Left lung (tissue), 10 donors: Measurements from ENCODE around the gene NUMBL. TPM values are rescaled to one million over a fixed set of nuclear protein-coding genes. Genes with fewer than 3 reads are reported as not detected.
A peak's percentile ranks its signal among the peaks of the same experiment; 100 is the strongest.

ENCODE experiments used
- ATAC-seq: fragments of 200-7000 bp; cut with Tn5 transposase; one replicate; pipeline ENCODE4 v1.9.1; 2020; ENCODE audit warnings: moderate library complexity
- DNase-seq, 4 donors: peaks; one replicate each; pipeline ENCODE4 v3.0.0-alpha.2; 2013 to 2020
- H3K27ac ChIP-seq, 2 donors: fragments of 200-600 bp; sonication (generic) in 1 of 2; one replicate each; pipeline versions ENCODE4 v1.5.0 to v1.8.0; 2020 to 2021
- H3K27me3 ChIP-seq, 2 donors: fragments of 200-600 bp; sonication (generic) in 1 of 2; one replicate each; pipeline versions ENCODE4 v1.5.0 to v1.8.0; 2020 to 2021
- H3K36me3 ChIP-seq, 2 donors: fragments of 200-600 bp; sonication (generic) in 1 of 2; one replicate each; pipeline versions ENCODE4 v1.5.0 to v1.8.0; 2020 to 2021
- H3K4me1 ChIP-seq, 2 donors: fragments of 200-600 bp; one replicate each; pipeline ENCODE4 v1.8.0; 2021
- H3K4me3 ChIP-seq, 2 donors: fragments of 200-600 bp; sonication (generic) in 1 of 2; one replicate each; pipeline versions ENCODE4 v1.5.0 to v1.8.0; 2020 to 2021; ENCODE audit warnings: mild to moderate bottlenecking in 1 of 2
- H3K9me3 ChIP-seq, 2 donors: fragments of 200-600 bp; sonication (generic) in 1 of 2; one replicate each; pipeline versions ENCODE4 v1.5.0 to v1.8.0; 2020 to 2021
- intact Hi-C, 2 donors: fragments of 100-400 bp; cut with DNase I; formaldehyde crosslinking; loops; one replicate each; pipeline versions ENCODE4 v1.11.2 to v1.14.2; 2022
- polyA plus RNA-seq, 6 donors: library from polyadenylated mRNA; unstranded; fragments of 120-200 nt; gene quantifications; one replicate each; pipeline ENCODE4 v1.2.1, GENCODE V29; 2013; ENCODE audit not compliant: insufficient read length in 6 of 6
- total RNA-seq, 2 donors: library from RNA; stranded (reverse); fragmentation: NEBNext Ultra II Directional; extraction: Animal tissue kit (Norgen Biotek cat#: 25700); gene quantifications; one replicate each; pipeline ENCODE4 v1.2.1, GENCODE V29; 2021
- TF ChIP-seq, protein P1 (sequence below), 2 donors: fragments of 200-600 bp; sonication (generic) in 1 of 2; IDR thresholded peaks; one replicate each; pipeline versions ENCODE4 v1.5.0 to v1.8.0; 2021; ENCODE audit warnings: antibody characterized with exemption in 2 of 2
- donor health status: DM: no; HTN: yes; CAD: no.
- donor health status: DM: no; HTN: no; CAD: no.

NUMBL gene
- total and polyA plus RNA-seq, 8 donors: 12.8 to 30.2 (median 16.3) TPM

DNA sequence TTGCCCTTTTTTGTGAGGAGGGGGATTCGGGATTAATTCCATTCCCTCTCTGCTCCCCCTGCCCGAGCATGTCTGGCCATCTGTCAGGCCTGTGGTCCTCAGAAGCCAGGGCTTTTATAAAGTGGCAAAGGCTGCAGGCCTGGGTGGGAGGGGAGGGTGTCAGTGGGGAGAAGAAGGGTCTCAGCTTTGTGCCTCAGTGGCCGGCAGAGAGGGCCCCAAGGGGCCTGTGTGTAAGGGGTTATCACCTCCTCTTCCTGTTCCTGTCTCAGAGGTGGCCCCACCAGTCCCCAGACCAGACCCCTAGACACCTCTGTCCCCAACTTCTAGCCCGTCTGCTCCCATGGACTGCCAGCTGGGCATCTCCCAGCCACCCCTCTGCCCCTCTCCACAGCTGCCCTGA is 3.4 kb upstream of the NUMBL start:
- Histone ChIP-seq H3K9me3 (no peaks in the 10 kb centered on the region), H3K36me3 (peaks cover 0 to 59% of the 10 kb centered on the region in 2 donors), H3K27me3 (no peaks in the 10 kb centered on the region), H3K4me1 (peaks cover 5 to 18% of the 10 kb centered on the region in 2 donors), H3K4me3 (no peak overlapping the region), H3K27ac (no peak overlapping the region)
- ATAC-seq (no peak), DNase-seq (peak in 1 of 4 donors; percentile 51)
- intact Hi-C loops: no loop called here
- TF ChIP-seq, protein P1, sequence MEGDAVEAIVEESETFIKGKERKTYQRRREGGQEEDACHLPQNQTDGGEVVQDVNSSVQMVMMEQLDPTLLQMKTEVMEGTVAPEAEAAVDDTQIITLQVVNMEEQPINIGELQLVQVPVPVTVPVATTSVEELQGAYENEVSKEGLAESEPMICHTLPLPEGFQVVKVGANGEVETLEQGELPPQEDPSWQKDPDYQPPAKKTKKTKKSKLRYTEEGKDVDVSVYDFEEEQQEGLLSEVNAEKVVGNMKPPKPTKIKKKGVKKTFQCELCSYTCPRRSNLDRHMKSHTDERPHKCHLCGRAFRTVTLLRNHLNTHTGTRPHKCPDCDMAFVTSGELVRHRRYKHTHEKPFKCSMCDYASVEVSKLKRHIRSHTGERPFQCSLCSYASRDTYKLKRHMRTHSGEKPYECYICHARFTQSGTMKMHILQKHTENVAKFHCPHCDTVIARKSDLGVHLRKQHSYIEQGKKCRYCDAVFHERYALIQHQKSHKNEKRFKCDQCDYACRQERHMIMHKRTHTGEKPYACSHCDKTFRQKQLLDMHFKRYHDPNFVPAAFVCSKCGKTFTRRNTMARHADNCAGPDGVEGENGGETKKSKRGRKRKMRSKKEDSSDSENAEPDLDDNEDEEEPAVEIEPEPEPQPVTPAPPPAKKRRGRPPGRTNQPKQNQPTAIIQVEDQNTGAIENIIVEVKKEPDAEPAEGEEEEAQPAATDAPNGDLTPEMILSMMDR (IDR thresholded peaks at IDR 0.05): no peak

DNA sequence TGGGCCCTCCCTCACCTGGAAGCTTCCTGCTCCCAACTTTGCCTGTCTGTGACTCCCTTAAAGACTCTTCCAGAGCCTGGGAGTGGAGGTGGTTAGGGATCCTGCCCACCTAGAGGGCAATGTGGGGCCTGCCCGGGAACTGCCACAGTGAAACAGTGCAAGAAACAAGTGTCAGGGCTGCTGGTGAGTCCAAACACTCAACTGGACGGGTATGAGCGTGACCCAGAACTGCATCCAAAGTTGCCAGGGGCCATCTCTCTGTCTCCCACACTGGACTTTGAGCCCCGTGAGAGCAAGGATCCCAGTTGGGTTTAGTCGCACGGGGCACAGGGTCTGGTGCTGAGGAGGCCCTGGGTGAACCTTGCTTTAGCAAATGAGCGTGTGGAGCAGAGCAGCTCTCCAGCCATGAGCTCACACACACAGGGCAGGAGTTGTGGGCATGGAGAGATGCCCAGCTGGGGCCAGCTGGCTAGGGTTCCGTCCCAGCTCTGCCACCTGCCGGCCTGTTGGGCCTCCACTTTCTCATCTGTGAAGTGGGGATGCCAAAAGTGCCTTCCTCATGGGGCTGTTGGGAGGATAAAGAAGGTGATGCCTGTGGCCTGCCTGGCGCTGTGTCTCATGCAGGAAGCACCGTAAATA is 2.8 kb upstream of the NUMBL start:
- ATAC-seq: no peak
- peaks cover 5 to 18% of the 10 kb centered on the region in 2 donors for H3K4me1 ChIP-seq
- intact Hi-C loops: no loop called here

DNA sequence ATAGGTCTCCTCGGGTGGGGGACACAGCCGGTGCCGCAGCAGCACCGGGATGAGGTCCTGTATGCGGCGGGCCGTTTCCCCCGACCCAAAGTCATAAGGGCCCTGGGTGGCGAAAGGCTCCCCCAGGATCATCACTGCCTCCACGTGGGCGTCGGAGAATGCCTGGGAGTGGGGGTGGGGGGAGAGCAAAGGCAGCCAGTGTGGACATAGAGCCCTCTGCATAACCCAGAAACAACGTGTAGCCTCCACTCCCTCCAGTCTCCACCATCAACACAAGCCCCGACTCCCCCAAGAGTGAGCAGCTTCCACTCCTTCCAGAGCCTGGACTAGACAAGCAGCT is 1.7 kb upstream of the NUMBL start:
- ATAC-seq (no peak), DNase-seq (peak in 1 of 4 donors; percentile 72)
- no peaks in the 10 kb centered on the region for H3K9me3 ChIP-seq
- no peak overlapping the region for H3K4me3 ChIP-seq
- no peak overlapping the region for H3K27ac ChIP-seq
- TF ChIP-seq, protein P1 (IDR thresholded peaks at IDR 0.05): no peak
- peaks cover 0 to 51% of the 10 kb centered on the region in 2 donors for H3K36me3 ChIP-seq
- no peaks in the 10 kb centered on the region for H3K27me3 ChIP-seq
- intact Hi-C loops: no loop called here
- H3K4me1 ChIP-seq: peaks cover 5 to 22% of the 10 kb centered on the region in 2 donors

More for the DNA sequence above, 2.8 kb upstream of the NUMBL start:
- Histone ChIP-seq H3K27me3 (no peaks in the 10 kb centered on the region), H3K4me3 (no peak overlapping the region), H3K27ac (no peak overlapping the region), H3K36me3 (peaks cover 0 to 54% of the 10 kb centered on the region in 2 donors), H3K9me3 (no peaks in the 10 kb centered on the region)
- TF ChIP-seq, protein P1 (IDR thresholded peaks at IDR 0.05): no peak
- DNase-seq: peak in 1 of 4 donors; percentile 33

DNA sequence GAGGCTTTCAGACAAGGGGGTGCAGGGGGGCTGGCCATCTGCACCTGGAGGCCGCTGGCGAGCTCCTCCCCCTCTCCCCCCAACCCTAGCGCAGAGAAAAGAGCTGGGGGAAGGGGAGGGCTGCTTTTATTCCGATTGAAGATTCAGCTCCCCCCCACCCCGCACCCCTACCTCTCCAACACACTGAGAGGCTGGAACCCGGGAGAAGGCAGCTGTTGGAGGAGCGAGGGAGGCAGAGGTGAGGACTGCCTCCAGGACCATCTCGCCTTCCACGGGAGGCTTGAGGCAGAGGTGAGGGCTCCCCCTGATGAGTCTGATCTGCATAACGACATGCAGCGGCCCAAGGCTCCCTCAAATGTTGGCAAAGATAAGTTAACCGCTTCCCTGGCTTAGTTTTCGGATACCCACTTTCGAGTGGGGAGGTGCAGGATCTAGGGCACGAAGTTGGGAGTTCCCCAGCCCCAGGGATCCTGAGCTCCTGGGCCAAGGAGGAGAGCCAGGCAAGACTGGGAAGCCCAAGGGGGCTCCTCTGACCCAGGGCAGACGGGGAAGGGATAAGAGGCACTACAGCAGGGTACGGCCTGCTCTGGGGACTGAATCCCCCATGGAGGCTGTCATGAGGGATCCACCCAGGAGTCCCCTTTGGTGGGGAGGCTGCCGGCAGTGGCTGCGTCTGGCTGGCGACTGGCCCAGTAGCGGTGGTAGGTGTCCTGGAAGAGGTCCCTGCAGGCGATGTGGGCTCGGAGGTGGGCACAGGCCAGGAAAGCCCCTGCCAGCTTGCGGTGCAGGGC is 1.2 kb upstream of the NUMBL start:
- H3K27me3 ChIP-seq: no peaks in the 10 kb centered on the region
- intact Hi-C loops: no loop called here
- H3K36me3 ChIP-seq: peaks cover 0 to 46% of the 10 kb centered on the region in 2 donors
- peak overlapping the region; percentile 54 to 58 for H3K4me3 ChIP-seq
- H3K9me3 ChIP-seq: no peaks in the 10 kb centered on the region
- peak overlapping the region; percentile 80 to 84 for H3K27ac ChIP-seq
- DNase-seq (no peak), ATAC-seq (no peak)
- TF ChIP-seq, protein P1 (IDR thresholded peaks at IDR 0.05): no peak
- H3K4me1 ChIP-seq: peaks cover 5 to 22% of the 10 kb centered on the region in 2 donors

DNA sequence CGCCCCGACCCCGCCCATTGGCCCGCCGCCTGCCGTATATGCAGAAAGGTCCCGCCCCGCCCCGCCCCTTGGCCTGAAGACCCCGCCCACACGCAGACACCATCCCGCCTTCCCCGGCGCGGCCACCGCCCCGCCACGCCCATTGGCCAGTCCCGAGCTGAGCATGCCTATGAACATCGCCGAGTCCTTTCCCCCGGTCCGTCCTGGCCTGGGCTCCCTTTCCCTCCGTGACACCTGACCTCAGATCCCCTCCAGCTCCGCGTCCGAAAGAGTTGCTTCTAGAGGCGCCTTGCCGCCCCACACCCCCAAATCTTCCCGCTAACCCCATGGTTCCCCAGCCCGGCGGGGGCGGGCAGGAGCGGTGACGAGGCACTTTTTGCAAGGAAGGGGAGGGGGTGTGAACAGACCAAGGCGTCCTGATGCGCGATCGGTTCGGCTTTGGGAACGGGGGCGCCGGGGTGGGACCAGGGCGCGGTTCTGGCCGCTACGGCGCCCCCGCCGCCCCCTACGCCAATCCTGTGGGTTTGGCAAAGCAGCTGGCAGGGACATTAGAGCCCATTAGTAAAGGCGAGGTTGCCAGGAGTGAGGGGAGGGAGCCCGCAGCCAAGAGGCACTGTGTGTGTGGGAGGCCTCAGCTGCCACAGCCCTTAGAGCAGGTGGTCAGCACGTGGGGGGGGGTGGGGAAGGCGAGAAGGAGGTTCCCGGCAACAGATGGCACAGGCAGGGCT is 406 bp upstream of the NUMBL start:
- peak; percentile 95 for ATAC-seq
- intact Hi-C loops: no loop called here

More for the DNA sequence above, 406 bp upstream of the NUMBL start:
- H3K27ac ChIP-seq: peak overlapping the region; percentile 80 to 84
- peak; percentile 85 to 98 (median 94) for DNase-seq
- H3K9me3 ChIP-seq: no peaks in the 10 kb centered on the region
- peaks cover 5 to 22% of the 10 kb centered on the region in 2 donors for H3K4me1 ChIP-seq
- peak overlapping the region; percentile 54 to 58 for H3K4me3 ChIP-seq
- H3K27me3 ChIP-seq: no peaks in the 10 kb centered on the region
- TF ChIP-seq, protein P1 (IDR thresholded peaks at IDR 0.05): no peak
- peaks cover 0 to 38% of the 10 kb centered on the region in 2 donors for H3K36me3 ChIP-seq
